A673 (cell line): Measurements from ENCODE around the gene SPPL2B. TPM values are rescaled to one million over a fixed set of nuclear protein-coding genes. Genes with fewer than 3 reads are reported as not detected.

Experiments
- BruUV-seq: library from RNA; stranded (reverse); fragments of 400-500 nt; replicated peaks from 2 replicates; lab custom pipeline; 2021; lab: Mats Ljungman, UMichigan
- CTCF ChIA-PET: fragments of 300-600 bp; sonication (Branson Sonifier 250); formaldehyde crosslinking; loops from one replicate; lab custom pipeline; 2022; ENCODE audit warnings: antibody characterized with exemption; lab: Charles Lee
- POLR2A ChIA-PET: fragments of 300-600 bp; sonication (Branson Sonifier 250); formaldehyde crosslinking; loops from one replicate; lab custom pipeline; 2022; ENCODE audit warnings: antibody characterized with exemption; ENCODE audit not compliant: low non-redundant PET; lab: Charles Lee
- DNase-seq: peaks from one replicate; pipeline ENCODE4 v3.0.0-alpha.2; 2015; ENCODE audit warnings: low spot score
- H3K27ac ChIP-seq: fragments of 200-600 bp; sonication (generic); 2 replicates; pipeline ENCODE4 v1.5.1; 2016; ENCODE audit warnings: mixed run types, low read depth, mild to moderate bottlenecking, mixed read lengths, antibody characterized with exemption, low read length; ENCODE audit not compliant: poor library complexity, severe bottlenecking
- H3K27me3 ChIP-seq: fragments of 200-600 bp; sonication (generic); replicated peaks from 2 replicates; pipeline ENCODE4 v1.6.1; 2017; ENCODE audit warnings: mixed run types, low read depth, mild to moderate bottlenecking, mixed read lengths, antibody characterized with exemption, low read length; ENCODE audit not compliant: insufficient read depth, poor library complexity
- H3K36me3 ChIP-seq: fragments of 200-600 bp; sonication (generic); 2 replicates; pipeline ENCODE4 v1.6.1; 2016; ENCODE audit warnings: mixed run types, mild to moderate bottlenecking, mixed read lengths, antibody characterized with exemption, low read length; ENCODE audit not compliant: insufficient read depth, poor library complexity, severe bottlenecking
- H3K4me1 ChIP-seq: fragments of 200-600 bp; sonication (generic); 2 replicates; pipeline ENCODE4 v1.6.1; 2017; ENCODE audit warnings: mixed run types, mild to moderate bottlenecking, mixed read lengths, antibody characterized with exemption, low read length; ENCODE audit not compliant: insufficient read depth, poor library complexity, severe bottlenecking
- H3K4me3 ChIP-seq: fragments of 200-600 bp; sonication (generic); 2 replicates; pipeline ENCODE4 v1.5.1; 2016; ENCODE audit warnings: low read depth, mixed run types, mild to moderate bottlenecking, mixed read lengths, low read length; ENCODE audit not compliant: poor library complexity, severe bottlenecking
- H3K9me3 ChIP-seq: fragments of 200-600 bp; sonication (generic); 2 replicates; pipeline ENCODE4 v1.6.1; 2016; ENCODE audit warnings: mixed run types, low read depth, mild to moderate bottlenecking, mixed read lengths, antibody characterized with exemption, low read length; ENCODE audit not compliant: poor library complexity, severe bottlenecking
- CTCF ChIP-seq: fragments of 300-800, 200-600 bp; sonication (generic); conservative IDR thresholded peaks from 2 replicates; pipeline ENCODE4 v1.5.1; 2017; ENCODE audit warnings: low read depth, mild to moderate bottlenecking, antibody characterized with exemption, low read length, moderate library complexity, mixed read lengths
- EZH2 ChIP-seq: fragments of 200-600 bp; sonication (generic); IDR thresholded peaks from 2 replicates; pipeline ENCODE4 v1.6.1; 2017; ENCODE audit warnings: borderline replicate concordance, low read depth, mild to moderate bottlenecking, mixed read lengths, antibody characterized with exemption, low read length; ENCODE audit not compliant: poor library complexity, severe bottlenecking
- intact Hi-C: fragments of 100-400 bp; cut with micrococcal nuclease; formaldehyde crosslinking; loops from one replicate; pipeline ENCODE4 v1.10.0; 2022; ENCODE audit not compliant: unreplicated experiment
- total RNA-seq: library from RNA; stranded (reverse); gene quantifications from 2 replicates; pipeline ENCODE4 v1.2.3, GENCODE V29; 2021

Gene SPPL2B
- total RNA-seq, 1 experiment from 2014 or later: 86.8 TPM

GRCh38 chr19:2288818-2289713 is 39.4 kb upstream of the SPPL2B start:
- TF ChIP-seq EZH2 (no peak), CTCF (no peak)
- no peak overlapping the region for H3K4me3 ChIP-seq
- CTCF ChIA-PET: no interaction called here
- DNase-seq: no peak
- intact Hi-C loops: no loop called here
- no peaks in the 10 kb centered on the region for H3K9me3 ChIP-seq
- POLR2A ChIA-PET: no interaction called here
- peaks cover 9% of the 10 kb centered on the region for H3K4me1 ChIP-seq
- BruUV-seq: no TSS peak
- no peaks in the 10 kb centered on the region for H3K36me3 ChIP-seq
- H3K27ac ChIP-seq: no peak overlapping the region
- peaks cover 42% of the 10 kb centered on the region for H3K27me3 ChIP-seq

- intact Hi-C loops: no loop called here
- ChIA-PET POLR2A (no interaction called here), CTCF (no interaction called here)
- Histone ChIP-seq H3K27ac (no peak overlapping the region), H3K9me3 (no peaks in the 10 kb centered on the region), H3K27me3 (peaks cover 46% of the 10 kb centered on the region), H3K4me3 (peak overlapping the region; percentile 30), H3K4me1 (peaks cover 17% of the 10 kb centered on the region), H3K36me3 (no peaks in the 10 kb centered on the region)
- BruUV-seq: no TSS peak
- TF ChIP-seq EZH2 (peak; percentile 68), CTCF (no peak)
- DNase-seq: no peak
These were observed 38.6 kb upstream of the SPPL2B start for GRCh38 chr19:2289714-2290435.

- POLR2A ChIA-PET: no interaction called here
- DNase-seq: no peak
- intact Hi-C loops: no loop called here
These were observed 37.9 kb upstream of the SPPL2B start for GRCh38 chr19:2290441-2291184.

More at GRCh38 chr19:2290441-2291184, 37.9 kb upstream of the SPPL2B start:
- TF ChIP-seq CTCF (no peak), EZH2 (peak; percentile 18)
- BruUV-seq: no TSS peak
- CTCF ChIA-PET: no interaction called here
- peak overlapping the region; percentile 30 for H3K4me3 ChIP-seq
- H3K4me1 ChIP-seq: peaks cover 18% of the 10 kb centered on the region
- no peaks in the 10 kb centered on the region for H3K36me3 ChIP-seq
- H3K27me3 ChIP-seq: peaks cover 46% of the 10 kb centered on the region
- H3K27ac ChIP-seq: no peak overlapping the region
- no peaks in the 10 kb centered on the region for H3K9me3 ChIP-seq
